ENCODE data around the gene RBMS3.
"Not testable (repeated sequence)": the region's sequence is repeated elsewhere in the genome, so short reads cannot be mapped to it uniquely, and the experiment has no call there.

The RBMS3 gene

DNA sequence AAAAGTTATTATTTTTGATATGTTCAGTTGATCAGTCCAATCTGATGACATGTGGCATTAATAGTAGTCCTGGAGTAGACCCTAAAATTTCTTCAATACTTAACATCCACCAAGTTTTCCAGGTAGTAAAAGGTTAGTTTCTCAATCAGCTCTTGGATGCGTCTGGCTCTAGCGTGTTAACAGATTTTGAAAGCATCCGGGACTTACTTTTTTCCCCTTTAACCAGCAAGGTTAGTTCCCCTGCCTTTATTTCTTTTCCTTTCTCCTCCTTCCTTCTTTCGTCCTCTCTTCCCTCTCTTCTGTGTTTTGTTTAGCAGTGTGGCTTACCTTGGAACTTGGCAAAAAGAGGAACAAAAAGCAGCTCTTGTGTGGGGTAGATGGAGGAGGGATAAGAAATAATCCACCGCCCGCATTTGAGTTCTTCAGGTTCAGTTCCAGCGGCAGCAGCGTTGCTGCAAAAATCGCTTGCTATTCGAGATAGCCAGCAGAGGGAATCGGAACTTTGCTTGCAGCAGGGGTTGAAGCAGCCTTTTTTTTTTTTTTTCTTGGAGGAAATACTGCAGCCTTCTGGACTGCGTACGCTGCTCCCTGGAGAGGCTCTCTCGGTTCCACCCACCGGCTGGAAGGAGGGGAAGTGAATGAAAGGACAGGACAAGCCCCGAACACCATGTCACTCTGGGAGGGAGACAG is at the start of gene RBMS3:
RBMS3 (plus strand) TSS at position 668 of the 690 bp plus-strand sequence.
- ATAC-seq (no peak), DNase-seq (peak; percentile 31 to 35)
- Mint-ChIP-seq H3K4me1 (peaks cover 36% of the 10 kb centered on the region), H3K4me3 (peak within 1 kb of the TSS; percentile 84 to 92), H3K27ac (peak within 1 kb of the TSS; percentile 94 to 96), H3K27me3 (peaks cover 12% of the 10 kb centered on the region), H3K9me3 (no peaks in the 10 kb centered on the region)

DNA sequence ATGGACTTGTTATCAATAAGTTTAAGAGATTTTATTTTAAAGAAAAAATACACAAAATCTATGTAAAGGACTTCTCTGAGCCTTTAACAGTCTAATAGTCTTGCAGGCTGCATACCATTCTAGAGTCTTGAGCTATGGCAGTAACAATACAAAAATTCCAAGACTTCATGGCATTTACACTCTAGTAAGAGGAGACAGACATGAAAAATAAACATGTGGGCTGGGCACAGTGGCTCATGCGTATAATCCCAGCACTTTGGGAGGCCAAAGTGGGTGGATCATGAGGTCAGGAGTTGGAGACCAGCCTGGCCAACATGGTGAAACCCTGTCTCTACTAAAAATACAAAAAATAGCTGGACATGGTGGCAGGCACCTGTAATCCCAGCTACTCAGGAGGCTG is 47.7 kb upstream of the RBMS3 start:
- not testable (repeated sequence) for DNase-seq, H3K4me3 Mint-ChIP-seq, H3K27ac Mint-ChIP-seq, H3K27me3 Mint-ChIP-seq, H3K9me3 Mint-ChIP-seq, ATAC-seq, H3K4me1 Mint-ChIP-seq

DNA sequence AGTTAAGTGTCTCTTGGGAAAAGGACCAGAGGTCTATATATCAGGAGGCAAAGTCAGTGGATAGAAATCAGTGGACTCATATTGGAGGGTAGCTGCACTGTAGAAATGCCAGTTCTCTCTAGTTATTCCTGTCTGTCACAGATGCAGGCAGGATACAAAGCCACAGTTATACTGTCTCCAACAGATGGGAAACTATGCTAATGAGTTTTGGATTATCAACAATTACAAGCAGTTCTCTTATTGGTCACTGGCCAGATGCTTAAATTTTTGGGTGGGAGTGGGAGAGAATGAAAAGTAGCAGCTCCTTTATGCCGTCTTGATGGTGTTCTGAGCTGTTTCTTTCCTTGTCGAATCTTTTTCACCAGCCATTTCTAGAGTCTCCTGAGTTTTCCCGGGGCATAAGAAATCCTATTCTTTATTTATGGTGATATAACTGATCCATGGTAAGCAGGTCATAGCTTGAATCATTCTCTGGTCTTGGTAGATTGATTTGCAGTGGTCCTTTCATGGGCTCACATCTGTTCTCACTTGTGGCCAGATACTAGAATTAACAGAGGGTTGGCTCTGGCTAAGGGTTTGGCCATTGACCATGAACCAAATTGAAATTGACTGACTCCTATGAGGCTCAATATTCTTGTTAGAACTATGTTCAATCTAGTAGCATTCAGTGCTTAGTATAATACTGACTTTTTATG is 44.6 kb upstream of the RBMS3 start:
- no peak overlapping the region for H3K4me3 Mint-ChIP-seq

DNA sequence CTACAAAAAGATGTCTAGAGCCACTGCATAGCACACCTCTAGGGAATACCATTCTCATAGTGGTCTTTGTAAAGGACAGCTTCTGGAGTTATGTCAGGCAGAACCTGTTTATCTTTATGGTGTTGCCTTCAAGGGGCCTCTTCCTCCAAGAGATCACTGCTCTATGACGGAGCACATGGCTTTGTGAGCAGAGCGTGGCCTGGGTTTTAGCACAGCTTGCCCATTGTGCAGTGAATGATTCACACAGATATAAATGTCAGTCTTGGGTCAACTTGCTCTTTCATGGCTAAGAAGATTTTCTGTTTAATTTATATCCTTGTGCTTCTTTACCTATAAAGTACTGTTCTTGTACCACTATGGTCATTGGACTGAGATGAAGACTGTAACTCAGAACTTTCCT is 41.5 kb upstream of the RBMS3 start:
- Mint-ChIP-seq H3K4me3 (no peak overlapping the region), H3K27me3 (peaks cover 17% of the 10 kb centered on the region), H3K27ac (no peak overlapping the region), H3K4me1 (no peaks in the 10 kb centered on the region), H3K9me3 (no peaks in the 10 kb centered on the region)
- DNase-seq (no peak), ATAC-seq (no peak)

More for the DNA sequence above, 44.6 kb upstream of the RBMS3 start:
- Mint-ChIP-seq H3K27ac (no peak overlapping the region), H3K4me1 (no peaks in the 10 kb centered on the region), H3K27me3 (peaks cover 3% of the 10 kb centered on the region), H3K9me3 (no peaks in the 10 kb centered on the region)
- DNase-seq (no peak), ATAC-seq (no peak)

DNA sequence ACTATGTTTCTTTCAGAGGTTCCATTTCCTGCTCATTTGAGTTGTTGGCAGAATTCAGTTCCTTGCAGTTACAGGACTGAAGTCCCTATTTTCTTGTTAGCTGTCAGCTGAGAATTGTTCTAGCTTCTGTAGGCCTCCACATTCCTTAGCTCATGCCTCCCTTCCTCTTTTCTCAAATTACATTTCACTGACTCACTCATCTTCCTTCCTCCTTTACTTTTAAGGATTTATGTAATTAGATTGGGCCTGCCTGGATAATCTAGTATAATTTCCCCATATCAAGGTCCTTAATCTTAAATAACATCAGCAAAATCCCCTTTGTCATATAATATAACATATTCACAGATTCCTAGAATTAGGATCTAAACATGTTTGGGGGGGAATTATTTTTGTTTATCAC is 40.6 kb upstream of the RBMS3 start:
- Mint-ChIP-seq H3K27me3 (peaks cover 17% of the 10 kb centered on the region), H3K4me3 (no peak overlapping the region), H3K9me3 (no peaks in the 10 kb centered on the region), H3K4me1 (no peaks in the 10 kb centered on the region), H3K27ac (no peak overlapping the region)
- ATAC-seq (no peak), DNase-seq (no peak)

DNA sequence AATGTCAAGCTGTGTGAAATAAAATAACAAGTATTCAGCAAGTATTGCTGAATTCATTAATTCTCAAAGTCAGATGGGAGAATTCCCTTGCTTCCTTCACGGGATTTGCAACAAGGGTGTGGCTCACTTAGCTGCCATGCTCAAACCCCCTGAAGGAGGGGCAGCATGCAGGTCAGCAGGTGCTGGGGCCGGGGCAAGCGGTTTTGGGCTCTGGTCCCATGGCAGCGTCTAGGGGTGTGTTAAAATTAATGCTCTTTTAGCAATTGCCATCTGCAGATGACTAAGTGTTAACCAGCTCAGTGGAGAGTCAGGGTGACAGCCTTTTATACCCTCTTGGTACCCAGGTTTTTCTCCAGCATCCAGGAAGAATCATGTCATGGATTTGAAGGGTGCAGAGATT is 40.0 kb upstream of the RBMS3 start:
- Mint-ChIP-seq H3K4me3 (no peak overlapping the region), H3K4me1 (no peaks in the 10 kb centered on the region), H3K9me3 (no peaks in the 10 kb centered on the region), H3K27ac (no peak overlapping the region), H3K27me3 (peaks cover 17% of the 10 kb centered on the region)
- DNase-seq (no peak), ATAC-seq (no peak)

DNA sequence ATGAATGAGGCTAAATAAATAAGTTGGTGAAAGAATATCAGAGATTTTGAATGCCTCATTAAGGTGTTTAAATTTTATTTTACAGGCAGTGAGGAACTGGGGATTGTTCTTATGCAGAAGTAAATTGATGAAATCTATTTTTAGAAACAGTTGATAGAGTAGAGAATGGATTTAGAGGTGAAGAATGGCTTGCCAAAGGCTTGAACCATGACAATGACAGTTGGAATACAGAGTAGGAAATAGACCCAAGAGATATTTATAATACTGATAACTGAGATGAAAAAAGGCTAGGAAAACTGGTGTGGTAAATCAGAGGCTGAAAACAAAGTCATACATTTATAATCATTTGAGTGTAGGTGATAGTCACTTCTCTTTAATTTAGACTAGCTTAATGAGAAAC is 39.0 kb upstream of the RBMS3 start:
- ATAC-seq: no peak
- H3K4me1 Mint-ChIP-seq: no peaks in the 10 kb centered on the region
- no peak for DNase-seq
- no peaks in the 10 kb centered on the region for H3K9me3 Mint-ChIP-seq
- H3K27me3 Mint-ChIP-seq: peaks cover 17% of the 10 kb centered on the region
- H3K27ac Mint-ChIP-seq: no peak overlapping the region
- no peak overlapping the region for H3K4me3 Mint-ChIP-seq

DNA sequence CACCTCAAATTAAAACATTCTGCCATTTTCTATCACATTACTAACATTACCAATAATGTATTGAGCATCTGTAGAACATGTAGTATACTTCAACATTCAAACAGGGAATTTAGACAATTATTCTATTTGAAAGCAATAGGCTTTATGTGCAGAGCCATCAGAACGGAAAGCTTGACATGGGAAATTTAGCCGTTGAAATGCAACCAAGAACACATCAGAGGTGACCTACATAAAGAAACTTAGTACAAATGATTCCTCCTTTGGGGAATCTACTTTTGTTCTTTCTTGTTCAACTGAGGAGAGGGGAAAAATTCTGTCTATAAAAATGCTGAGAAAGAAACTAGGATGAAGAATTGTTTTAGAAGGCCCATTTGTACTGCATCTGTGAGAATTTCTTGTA is 38.6 kb upstream of the RBMS3 start:
- no peak overlapping the region for H3K4me3 Mint-ChIP-seq
- H3K4me1 Mint-ChIP-seq: no peaks in the 10 kb centered on the region
- DNase-seq (no peak), ATAC-seq (no peak)
- H3K27me3 Mint-ChIP-seq: peaks cover 20% of the 10 kb centered on the region
- H3K27ac Mint-ChIP-seq: no peak overlapping the region
- H3K9me3 Mint-ChIP-seq: no peaks in the 10 kb centered on the region

DNA sequence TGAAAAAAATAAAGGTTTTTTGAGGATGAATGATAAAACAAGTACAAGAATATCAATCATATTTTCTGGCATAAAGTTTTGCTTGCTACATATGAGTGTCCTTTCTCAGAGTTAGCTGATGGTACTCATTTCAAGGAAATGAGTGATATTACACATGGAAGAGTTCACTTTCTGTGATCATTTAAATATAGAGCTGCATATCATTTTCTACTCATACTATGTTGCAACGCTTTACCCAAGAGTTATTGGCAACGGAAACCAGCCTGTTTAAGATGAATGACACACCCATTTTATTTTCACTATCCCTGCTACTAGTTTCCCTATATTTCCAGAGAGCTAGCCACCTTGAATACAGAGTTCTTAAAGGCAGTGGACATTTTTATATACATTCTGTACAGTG is 35.4 kb upstream of the RBMS3 start:
- no peak for DNase-seq
- no peak overlapping the region for H3K27ac Mint-ChIP-seq
- no peaks in the 10 kb centered on the region for H3K4me1 Mint-ChIP-seq
- no peak for ATAC-seq
- no peaks in the 10 kb centered on the region for H3K9me3 Mint-ChIP-seq
- H3K4me3 Mint-ChIP-seq: no peak overlapping the region
- H3K27me3 Mint-ChIP-seq: peaks cover 25% of the 10 kb centered on the region

DNA sequence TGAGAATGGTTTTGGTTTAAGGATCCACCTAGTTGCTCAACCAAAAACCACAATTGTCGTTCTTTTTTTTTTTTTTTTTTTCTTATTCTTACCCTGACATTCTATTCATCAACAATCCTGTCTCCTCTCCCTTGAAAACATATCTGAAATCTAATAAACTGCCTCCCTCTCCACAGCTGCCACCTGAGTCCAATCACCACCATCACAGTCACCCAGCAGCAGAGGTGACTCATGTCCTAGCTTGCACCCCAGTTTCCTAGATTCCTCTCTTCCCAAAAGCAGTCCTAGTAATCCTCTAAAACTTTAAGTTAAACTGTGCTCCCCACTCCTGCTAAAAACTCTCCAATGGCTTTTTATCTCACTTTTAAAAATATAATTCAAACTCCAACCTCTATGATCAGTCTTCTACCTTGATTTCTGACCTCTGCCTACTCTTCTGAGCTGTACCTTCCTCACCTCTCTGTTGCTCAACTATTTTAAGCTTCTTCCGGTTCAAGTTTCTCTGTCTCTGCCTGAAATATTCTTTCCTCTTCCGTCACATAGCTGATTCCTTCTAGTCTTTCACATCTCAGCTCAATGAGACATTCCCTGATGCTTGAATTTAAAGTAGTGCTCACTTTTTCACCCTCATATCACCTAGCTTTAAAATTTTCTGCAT is 33.7 kb upstream of the RBMS3 start:
- DNase-seq: no peak
- Mint-ChIP-seq H3K4me1 (no peaks in the 10 kb centered on the region), H3K27ac (no peak overlapping the region), H3K9me3 (no peaks in the 10 kb centered on the region), H3K4me3 (no peak overlapping the region), H3K27me3 (peaks cover 13% of the 10 kb centered on the region)
- no peak for ATAC-seq

DNA sequence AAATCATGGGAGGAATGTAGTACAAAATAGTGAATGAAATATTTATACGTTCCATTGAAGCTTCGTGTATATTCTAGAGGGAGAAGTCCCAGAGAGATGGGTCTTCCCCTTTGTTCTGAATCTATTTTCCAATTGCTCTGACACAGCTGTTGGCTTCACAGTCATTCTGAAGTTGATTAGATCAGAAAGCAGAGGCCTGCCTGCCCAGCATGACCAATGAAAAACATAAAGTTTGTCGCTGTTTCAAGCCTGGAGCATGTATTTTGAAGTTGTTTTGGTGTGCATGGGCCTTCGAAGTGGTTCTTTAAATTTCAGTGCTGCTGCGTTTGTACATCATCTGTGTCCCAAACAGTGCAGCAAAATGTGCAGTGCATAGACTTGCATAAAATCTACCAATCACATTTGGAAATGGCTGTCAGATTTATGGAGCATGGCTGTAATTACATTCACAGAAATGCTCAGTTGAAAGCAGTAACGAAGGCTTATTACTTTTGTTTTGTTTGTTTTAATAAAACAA is 31.0 kb upstream of the RBMS3 start:
- Mint-ChIP-seq H3K27ac (no peak overlapping the region), H3K4me3 (no peak overlapping the region), H3K27me3 (peaks cover 8% of the 10 kb centered on the region), H3K9me3 (no peaks in the 10 kb centered on the region), H3K4me1 (no peaks in the 10 kb centered on the region)
- DNase-seq: no peak
- ATAC-seq: no peak

DNA sequence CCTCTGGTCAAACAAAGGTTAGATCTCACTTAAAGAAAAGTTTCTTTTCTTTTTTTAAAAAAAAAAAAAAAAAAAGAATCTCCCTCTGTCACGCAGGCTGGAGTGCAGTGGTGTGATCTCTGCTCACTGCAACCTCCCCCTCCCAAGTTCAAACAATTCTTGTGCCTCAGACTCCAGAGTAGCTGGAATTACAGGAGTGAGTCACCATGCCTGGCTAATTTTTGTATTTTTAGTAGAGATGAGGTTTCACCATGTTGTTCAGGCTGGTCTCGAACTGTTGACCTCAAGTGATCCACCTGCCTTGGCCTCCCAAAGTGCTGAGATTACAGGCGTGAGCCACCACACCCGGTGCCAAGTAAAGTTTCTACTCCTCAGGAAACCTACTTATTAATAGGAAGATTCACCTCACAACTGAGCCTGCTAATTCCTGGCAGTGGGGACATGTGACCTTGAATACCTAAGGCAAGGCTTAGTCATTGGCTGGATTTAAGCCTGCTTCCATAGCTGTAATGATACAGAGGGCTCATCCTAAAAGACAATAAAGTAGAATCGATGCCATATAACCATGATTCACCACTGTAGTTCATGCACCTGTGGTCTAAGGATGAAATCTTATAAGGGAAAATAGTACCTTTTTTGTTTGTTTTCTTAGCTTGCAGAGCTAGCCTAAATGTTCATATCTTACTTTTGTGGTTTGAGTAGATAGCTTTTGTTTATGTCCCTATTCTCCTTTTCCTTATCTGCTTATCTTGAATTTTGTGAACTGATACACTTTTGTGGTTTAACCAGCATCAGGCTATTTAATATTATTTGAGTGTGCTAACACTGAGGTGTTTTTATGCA is 24.8 kb upstream of the RBMS3 start:
- Mint-ChIP-seq H3K27me3 (no peaks in the 10 kb centered on the region), H3K27ac (no peak overlapping the region), H3K4me3 (no peak overlapping the region), H3K9me3 (no peaks in the 10 kb centered on the region), H3K4me1 (peaks cover 2% of the 10 kb centered on the region)
- DNase-seq: no peak
- ATAC-seq: no peak

DNA sequence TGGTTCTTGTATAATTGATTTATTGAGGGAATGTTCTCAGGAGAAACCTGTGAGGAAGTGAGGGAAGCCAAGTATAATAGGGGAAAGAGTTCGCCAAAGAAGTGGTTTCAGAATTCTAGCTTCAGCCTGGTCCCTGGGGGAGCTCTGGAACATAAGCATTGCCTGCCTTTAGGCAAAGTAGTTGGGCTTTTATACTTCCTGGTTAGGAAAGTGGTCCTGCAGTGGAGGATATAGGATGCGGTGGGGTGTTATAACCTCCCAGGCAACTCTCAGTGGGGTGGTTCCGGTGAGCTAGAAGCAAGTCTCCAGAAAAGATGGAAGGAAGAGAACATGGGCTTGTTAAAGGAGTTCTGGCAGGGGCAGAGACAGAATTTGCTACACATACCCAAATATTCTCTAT is 22.7 kb upstream of the RBMS3 start:
- no peak overlapping the region for H3K4me3 Mint-ChIP-seq
- no peak for ATAC-seq
- no peaks in the 10 kb centered on the region for H3K9me3 Mint-ChIP-seq
- H3K27me3 Mint-ChIP-seq: no peaks in the 10 kb centered on the region
- peaks cover 4% of the 10 kb centered on the region for H3K4me1 Mint-ChIP-seq
- H3K27ac Mint-ChIP-seq: no peak overlapping the region
- no peak for DNase-seq

DNA sequence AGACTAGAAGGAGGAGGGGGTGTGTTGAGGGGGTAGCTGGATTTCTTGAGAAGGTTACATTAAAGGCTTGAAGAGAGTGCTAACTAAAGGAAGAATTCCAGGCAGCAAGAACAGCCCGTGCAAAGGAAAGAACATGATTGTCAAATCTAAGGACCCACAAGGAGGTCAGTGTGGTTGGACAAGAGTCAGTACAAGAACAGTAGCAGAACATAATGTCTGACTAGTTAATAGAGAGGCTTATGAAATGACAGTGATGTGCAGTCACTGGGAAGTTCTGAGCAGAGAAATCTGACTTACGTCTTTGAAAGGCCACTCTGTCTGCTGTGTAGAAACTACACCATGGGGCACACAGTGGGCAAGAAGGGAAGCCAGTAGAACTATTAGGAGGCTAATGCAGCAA is 19.8 kb upstream of the RBMS3 start:
- Mint-ChIP-seq H3K9me3 (no peaks in the 10 kb centered on the region), H3K27ac (no peak overlapping the region)

DNA sequence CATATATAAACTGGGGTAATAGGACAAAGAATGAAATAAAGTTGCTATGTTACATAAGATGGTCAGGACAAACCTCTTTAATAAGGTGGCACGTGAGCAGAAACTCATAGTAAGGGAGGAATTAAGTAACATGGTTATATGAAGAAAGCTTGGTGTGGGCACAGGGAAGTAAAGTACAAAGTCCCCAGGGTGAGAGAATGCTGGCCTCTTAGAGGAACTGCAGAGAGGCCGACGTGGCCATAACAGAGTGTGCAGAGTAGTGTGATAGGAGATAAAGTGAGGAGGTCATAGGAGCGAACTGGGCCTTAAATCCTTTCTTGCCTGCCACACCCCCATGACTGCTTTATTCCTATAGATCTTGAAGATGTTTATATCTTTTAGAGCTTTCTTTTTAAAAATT is 17.4 kb upstream of the RBMS3 start:
- Mint-ChIP-seq H3K27me3 (no peaks in the 10 kb centered on the region), H3K4me1 (peaks cover 4% of the 10 kb centered on the region), H3K4me3 (no peak overlapping the region), H3K9me3 (no peaks in the 10 kb centered on the region), H3K27ac (no peak overlapping the region)
- no peak for ATAC-seq
- no peak for DNase-seq

More for the DNA sequence above, 19.8 kb upstream of the RBMS3 start:
- DNase-seq: no peak
- no peak overlapping the region for H3K4me3 Mint-ChIP-seq
- H3K4me1 Mint-ChIP-seq: peaks cover 4% of the 10 kb centered on the region
- no peak for ATAC-seq
- no peaks in the 10 kb centered on the region for H3K27me3 Mint-ChIP-seq
